ENCODE measurements around the gene SCN2A.

Gene SCN2A

GRCh38 chr2:165420231-165420630, 181.0 kb downstream of the SCN2A start:
- no peak for DNase-seq (ENCODE audit: low spot score)

- no peak for DNase-seq (ENCODE audit: low spot score)
Observed at GRCh38 chr2:165423081-165423480, 183.9 kb downstream of the SCN2A start.

GRCh38 chr2:165425556-165425955, 186.3 kb downstream of the SCN2A start:
- no peak for DNase-seq (ENCODE audit: low spot score)

DNA sequence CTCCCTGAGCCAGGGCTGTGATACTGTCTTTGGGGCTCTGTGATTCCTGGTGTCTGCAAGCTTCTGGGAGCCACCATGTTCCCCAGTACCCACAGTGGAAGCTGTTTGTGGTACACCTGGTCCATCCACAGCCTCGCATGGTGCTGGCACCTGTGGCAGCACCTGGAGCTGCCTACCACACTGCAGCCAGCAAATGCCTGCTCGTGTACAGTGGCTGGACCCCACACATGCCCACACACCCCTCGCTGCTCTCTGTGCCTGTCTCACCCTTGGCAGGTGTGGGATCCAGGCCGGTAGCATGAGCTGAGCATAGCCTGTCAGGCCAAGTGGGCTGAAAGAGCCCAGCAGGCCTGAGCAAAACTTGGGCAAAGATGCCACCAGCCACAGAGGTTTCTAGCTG, 188.5 kb downstream of the SCN2A start:
- DNase-seq (ENCODE audit: low spot score) = no peak

DNA sequence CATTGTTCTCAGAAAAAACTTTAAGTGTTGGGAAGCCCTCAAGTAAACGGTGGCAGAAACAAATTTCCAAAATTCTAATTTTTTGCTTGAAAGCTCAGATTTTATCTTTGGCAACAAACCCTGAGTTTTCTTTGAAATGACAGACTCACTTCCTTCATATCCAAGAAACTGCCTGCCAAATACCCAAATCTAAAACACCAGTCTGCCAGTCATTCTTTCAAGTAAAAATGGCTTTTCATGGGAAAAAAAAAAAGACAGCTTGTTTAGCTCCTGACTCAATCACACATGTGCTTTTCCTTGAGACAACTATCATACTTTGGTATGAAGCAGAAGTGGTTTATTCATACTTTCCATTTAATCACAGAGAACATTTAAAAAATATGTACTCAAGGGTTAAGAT, 189.7 kb downstream of the SCN2A start:
- DNase-seq (ENCODE audit: low spot score) = no peak

DNA sequence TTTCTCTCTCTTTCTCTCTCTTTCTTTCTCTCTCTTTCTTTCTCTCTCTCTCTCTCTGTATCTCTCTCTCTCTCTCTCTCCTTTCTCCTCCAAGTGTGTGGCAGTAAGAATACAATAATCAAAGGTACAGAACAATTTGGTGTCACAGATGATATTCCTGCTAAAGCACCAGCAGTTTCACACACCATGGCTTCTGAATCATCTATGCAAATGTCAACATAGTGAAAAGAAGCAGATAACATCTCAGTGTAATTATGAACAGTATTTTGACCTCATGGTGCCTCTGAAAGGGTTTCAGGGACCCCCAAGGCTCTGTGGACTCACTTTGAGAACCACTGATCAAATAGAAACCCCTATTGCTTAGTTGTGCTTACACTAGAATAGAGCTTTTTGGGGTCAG, 191.8 kb downstream of the SCN2A start:
- DNase-seq (ENCODE audit: low spot score) = no peak

DNA sequence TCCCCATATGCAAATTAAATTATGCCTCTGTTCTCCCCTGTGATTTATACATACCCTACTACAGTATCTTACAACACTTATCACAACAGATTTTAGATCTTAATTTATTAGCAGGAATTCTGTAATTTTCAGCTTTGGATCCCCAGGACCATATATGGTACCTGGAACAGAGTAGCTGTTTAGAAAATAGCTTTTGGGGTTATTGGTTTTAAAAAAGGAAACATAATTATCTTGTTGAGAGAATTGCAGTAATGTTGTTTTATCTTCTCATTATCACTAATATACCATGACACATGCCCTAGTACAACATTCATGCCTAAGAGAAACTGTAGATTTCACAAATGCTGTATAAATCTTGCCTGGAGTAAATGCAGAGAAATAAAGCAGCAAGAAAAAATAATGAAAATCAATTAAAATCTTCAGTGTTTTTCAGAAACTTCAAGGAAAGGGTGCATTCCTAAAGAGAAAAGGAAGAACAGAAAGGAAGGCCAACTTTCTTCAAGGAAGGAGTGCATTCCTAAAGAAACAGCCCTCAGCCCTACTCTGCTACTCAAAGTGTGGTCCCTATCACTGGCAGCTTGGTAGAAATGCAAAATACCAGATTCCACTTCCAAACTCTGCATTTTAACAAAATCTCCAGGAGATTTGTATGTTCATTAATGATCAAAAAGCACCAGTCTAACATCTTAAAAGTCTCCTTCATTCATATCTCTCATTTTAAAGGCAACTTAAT, 193.2 kb downstream of the SCN2A start:
- DNase-seq (ENCODE audit: low spot score) = no peak

GRCh38 chr2:165434865-165435496, 195.8 kb downstream of the SCN2A start:
- no peak for DNase-seq (ENCODE audit: low spot score)

GRCh38 chr2:165435611-165436010, 196.4 kb downstream of the SCN2A start:
- DNase-seq (ENCODE audit: low spot score) = no peak

DNA sequence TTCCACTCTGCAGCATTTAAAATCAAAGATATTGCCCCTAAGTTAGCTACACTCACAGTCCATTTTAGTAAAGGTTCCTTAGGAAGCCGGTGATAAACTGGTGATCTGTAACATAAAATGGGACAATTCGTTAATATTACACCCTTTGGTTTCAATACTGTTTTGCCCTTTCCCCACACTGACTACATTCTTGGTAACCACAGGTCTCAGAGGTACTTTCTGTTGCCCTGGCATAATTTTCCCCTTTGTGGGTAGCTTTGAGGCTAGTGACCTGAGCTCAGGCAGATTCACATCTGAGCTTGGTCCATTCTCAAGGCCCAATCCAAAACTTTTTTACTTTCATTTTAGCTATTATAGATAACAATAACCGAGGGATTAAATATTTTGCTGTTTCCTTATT, 197.3 kb downstream of the SCN2A start:
- no peak for DNase-seq (ENCODE audit: low spot score)

DNA sequence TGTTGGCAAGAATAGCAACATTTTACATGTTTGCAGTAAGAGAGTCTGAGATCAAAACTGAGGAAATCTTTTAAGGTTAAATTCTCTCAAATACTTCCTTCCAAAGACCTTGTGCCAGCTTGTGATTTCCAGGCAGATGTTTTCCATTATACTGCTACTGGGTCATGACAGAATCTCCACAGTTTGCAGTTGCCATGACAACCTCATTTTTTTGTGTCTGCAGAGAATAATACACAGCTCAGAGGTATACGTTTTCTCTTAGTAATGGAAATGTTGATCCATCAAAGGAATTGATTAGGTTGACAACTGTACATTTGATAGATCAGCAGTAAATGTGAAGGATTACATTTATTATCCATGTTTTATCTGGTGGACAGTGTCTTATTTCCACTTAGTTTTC, 201.2 kb downstream of the SCN2A start:
- DNase-seq (ENCODE audit: low spot score) = no peak

Measured in SW480 (cell line).